ENCODE data around the gene KLHL33. TPM values are rescaled to one million over a fixed set of nuclear protein-coding genes. Genes with fewer than 3 reads are reported as not detected.

KLHL33 gene
- polyA plus RNA-seq, 3 donors, result 0.04 TPM; not detected in 2

DNA sequence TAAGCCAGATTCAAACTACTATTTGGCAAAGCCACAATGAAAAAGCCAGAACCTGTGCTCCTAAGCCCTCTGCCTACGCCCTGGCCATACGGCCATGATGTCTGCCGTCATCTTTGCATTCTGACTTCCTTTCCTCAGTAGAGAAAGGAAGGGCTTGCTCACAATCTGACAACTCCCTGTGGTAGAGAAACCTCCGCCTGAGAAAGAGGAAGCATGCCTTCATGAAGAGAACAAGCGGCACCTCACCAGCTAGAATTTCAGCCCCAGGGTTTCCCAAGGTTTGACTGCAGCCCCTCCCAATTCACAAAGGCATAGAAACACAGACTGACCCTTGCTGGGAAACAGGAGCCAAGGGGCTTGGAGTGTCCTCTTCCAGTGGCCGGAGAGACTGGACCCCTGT, 48.4 kb downstream of the KLHL33 start:
- Histone ChIP-seq H3K36me3 (replicated peaks in 1 of 2; ENCODE audit: control insufficient read depth in 1 of 2, insufficient read depth in 2 of 2, low read length in 2 of 2) (peaks cover 91 to 93% of the 10 kb centered on the region in 2 donors), H3K4me1 (ENCODE audit: control insufficient read depth in 1 of 2, insufficient read depth in 2 of 2, low read length in 2 of 2) (peaks cover 12 to 16% of the 10 kb centered on the region in 2 donors), H3K27me3 (ENCODE audit: control insufficient read depth in 2 of 2, insufficient read depth in 2 of 2, low read length in 2 of 2) (no peaks in the 10 kb centered on the region), H3K79me2 (ENCODE audit: insufficient read depth, low read length) (no peaks in the 10 kb centered on the region), H3K4me2 (replicated peaks; ENCODE audit: extremely low read depth, low read length, poor library complexity, severe bottlenecking) (no peak overlapping the region), H3K27ac (ENCODE audit: low read depth in 1 of 2, low read length in 2 of 2) (peak overlapping the region; percentile 33 to 80), H3K4me3 (replicated peaks in 1 of 3; ENCODE audit: low read depth in 2 of 3, low read length in 3 of 3) (no peak overlapping the region), H2AFZ (ENCODE audit: insufficient read depth, low read depth, low read length, poor library complexity, severe bottlenecking) (no peak overlapping the region), H4K20me1 (ENCODE audit: insufficient read depth, low read length) (peaks cover 55% of the 10 kb centered on the region), H3K9me3 (replicated peaks in 1 of 2; ENCODE audit: control insufficient read depth in 1 of 2, insufficient read depth in 1 of 2, low read length in 2 of 2) (no peaks in the 10 kb centered on the region), H3K9ac (ENCODE audit: insufficient read depth, low read length, poor library complexity, severe bottlenecking) (no peak overlapping the region)
- Mint-ChIP-seq H3K27ac (peak overlapping the region; percentile 73 to 90 (median 87)), H3K36me3 (peaks cover 86 to 94% of the 10 kb centered on the region in 2 donors), H3K9me3 (no peaks in the 10 kb centered on the region), H3K4me3 (peak overlapping the region in 1 of 2 donors; percentile 6), H3K4me1 (peaks cover 14% of the 10 kb centered on the region), H3K27me3 (ENCODE audit: low read depth in 3 of 3) (no peaks in the 10 kb centered on the region)
- TF ChIP-seq, protein P1, sequence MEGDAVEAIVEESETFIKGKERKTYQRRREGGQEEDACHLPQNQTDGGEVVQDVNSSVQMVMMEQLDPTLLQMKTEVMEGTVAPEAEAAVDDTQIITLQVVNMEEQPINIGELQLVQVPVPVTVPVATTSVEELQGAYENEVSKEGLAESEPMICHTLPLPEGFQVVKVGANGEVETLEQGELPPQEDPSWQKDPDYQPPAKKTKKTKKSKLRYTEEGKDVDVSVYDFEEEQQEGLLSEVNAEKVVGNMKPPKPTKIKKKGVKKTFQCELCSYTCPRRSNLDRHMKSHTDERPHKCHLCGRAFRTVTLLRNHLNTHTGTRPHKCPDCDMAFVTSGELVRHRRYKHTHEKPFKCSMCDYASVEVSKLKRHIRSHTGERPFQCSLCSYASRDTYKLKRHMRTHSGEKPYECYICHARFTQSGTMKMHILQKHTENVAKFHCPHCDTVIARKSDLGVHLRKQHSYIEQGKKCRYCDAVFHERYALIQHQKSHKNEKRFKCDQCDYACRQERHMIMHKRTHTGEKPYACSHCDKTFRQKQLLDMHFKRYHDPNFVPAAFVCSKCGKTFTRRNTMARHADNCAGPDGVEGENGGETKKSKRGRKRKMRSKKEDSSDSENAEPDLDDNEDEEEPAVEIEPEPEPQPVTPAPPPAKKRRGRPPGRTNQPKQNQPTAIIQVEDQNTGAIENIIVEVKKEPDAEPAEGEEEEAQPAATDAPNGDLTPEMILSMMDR (IDR thresholded peaks at IDR 0.05), result no peak
- WGBS (ENCODE audit: insufficient coverage), result 0% methylated on average over 1 of the region's 6 CpGs
- DNase-seq, result peak; percentile 56 to 68 (median 68)
- intact Hi-C loops (cut with micrococcal nuclease), result no loop called here

DNA sequence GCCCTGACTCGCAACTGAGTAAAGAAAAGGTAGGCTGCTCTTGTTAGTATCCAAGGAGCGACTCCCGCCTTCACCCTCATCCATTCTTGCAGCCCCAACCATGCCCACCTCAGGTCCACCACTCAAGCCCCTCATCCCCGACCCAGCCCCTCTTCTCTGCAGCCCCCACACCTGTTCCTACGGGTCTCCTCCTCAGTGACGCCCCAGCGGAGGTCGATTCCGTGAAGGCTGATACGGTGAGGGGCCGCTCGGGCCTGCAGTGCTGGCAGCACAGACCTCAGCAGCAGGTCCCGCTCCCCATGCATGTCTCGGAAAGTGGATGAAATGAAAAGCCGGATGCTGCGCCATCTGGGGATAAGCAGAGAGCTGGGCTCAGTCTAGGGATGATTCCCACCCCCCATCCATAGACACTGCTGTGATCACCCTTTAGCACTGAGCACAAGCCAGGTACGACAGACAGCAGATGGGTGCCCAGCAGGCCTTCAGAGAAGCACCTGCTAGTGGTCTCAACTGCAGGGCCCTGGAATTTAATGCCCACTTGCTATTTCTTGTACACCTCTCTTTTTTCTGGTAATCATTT, 49.6 kb downstream of the KLHL33 start:
- Mint-ChIP-seq H3K4me3 (no peak overlapping the region), H3K36me3 (peaks cover 86 to 96% of the 10 kb centered on the region in 2 donors), H3K27ac (peak overlapping the region in 2 of 7 donors; percentile 47 to 61), H3K9me3 (no peaks in the 10 kb centered on the region), H3K4me1 (peaks cover 14% of the 10 kb centered on the region), H3K27me3 (ENCODE audit: low read depth in 3 of 3) (no peaks in the 10 kb centered on the region)
- intact Hi-C loops (cut with micrococcal nuclease), result no loop called here
- H3K27me3 ChIP-seq (ENCODE audit: control insufficient read depth in 2 of 2, insufficient read depth in 2 of 2, low read length in 2 of 2), result no peaks in the 10 kb centered on the region
- H3K4me3 ChIP-seq (replicated peaks in 1 of 3; ENCODE audit: low read depth in 2 of 3, low read length in 3 of 3), result no peak overlapping the region
- H3K4me1 ChIP-seq (ENCODE audit: control insufficient read depth in 1 of 2, insufficient read depth in 2 of 2, low read length in 2 of 2), result peaks cover 12 to 16% of the 10 kb centered on the region in 2 donors
- peaks cover 56% of the 10 kb centered on the region for H4K20me1 ChIP-seq (ENCODE audit: insufficient read depth, low read length)
- H3K4me2 ChIP-seq (replicated peaks; ENCODE audit: extremely low read depth, low read length, poor library complexity, severe bottlenecking), result no peak overlapping the region
- 98% methylated on average over 6 of the region's 17 CpGs for WGBS (ENCODE audit: insufficient coverage)
- no peaks in the 10 kb centered on the region for H3K79me2 ChIP-seq (ENCODE audit: insufficient read depth, low read length)
- no peak overlapping the region for H3K9ac ChIP-seq (ENCODE audit: insufficient read depth, low read length, poor library complexity, severe bottlenecking)
- TF ChIP-seq, protein P1 (IDR thresholded peaks at IDR 0.05), result no peak
- H2AFZ ChIP-seq (ENCODE audit: insufficient read depth, low read depth, low read length, poor library complexity, severe bottlenecking), result no peak overlapping the region
- peak overlapping the region in 1 of 2 donors; percentile 24 for H3K27ac ChIP-seq (ENCODE audit: low read depth in 1 of 2, low read length in 2 of 2)
- peaks cover 91 to 93% of the 10 kb centered on the region in 2 donors for H3K36me3 ChIP-seq (replicated peaks in 1 of 2; ENCODE audit: control insufficient read depth in 1 of 2, insufficient read depth in 2 of 2, low read length in 2 of 2)
- no peak for DNase-seq
- H3K9me3 ChIP-seq (replicated peaks in 1 of 2; ENCODE audit: control insufficient read depth in 1 of 2, insufficient read depth in 1 of 2, low read length in 2 of 2), result no peaks in the 10 kb centered on the region
